Femur (tissue), 1 donor: Measurements from ENCODE around the gene DNM2.
"Not testable (repeated sequence)": the region's sequence is repeated elsewhere in the genome, so short reads cannot be mapped to it uniquely, and the experiment has no call there.

Experiments
- DNase-seq: peaks from one replicate; pipeline ENCODE4 v3.0.0-alpha.2; 2017

Gene DNM2

DNA sequence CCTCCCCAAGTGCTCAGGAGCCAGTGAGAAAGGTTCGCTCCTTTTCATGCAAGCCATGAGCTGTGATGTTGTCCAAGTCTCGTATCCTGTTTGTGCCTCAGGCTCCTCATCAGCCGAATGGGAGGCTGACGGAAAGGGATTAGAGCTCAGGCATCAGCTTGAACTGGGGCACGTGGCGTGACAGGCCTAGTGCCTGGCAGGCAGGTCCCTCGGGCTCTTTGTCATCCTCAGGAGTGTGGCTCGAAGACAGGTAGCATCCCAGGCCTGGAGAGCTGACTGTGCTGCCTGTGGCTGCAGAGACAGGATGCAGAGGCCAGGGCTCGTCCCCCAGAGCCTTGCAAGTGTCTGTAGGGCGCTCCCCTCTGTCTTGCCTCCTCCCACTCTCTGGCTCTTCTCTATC is 38.5 kb downstream of the DNM2 start:
- no peak for DNase-seq

- no peak for DNase-seq
Measured at GRCh38 chr19:10756791-10757190, 38.9 kb downstream of the DNM2 start.

DNA sequence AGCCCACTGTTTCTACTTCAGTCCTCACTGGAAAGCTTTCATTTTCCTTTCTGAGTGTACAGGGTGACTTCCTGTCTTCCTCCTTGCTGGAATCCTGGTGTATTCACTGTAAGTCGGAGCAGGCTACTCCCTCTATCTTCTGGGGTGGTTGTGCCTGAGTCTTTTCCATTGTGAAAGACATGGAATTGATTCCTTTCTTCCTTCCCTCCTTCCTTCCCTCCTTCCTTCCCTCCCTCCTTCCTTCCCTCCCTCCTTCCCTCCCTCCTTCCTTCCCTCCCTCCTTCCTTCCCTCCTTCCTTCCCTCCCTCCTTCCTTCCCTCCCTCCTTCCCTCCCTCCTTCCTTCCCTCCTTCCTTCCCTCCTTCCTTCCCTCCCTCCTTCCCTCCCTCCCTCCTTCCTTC is 40.2 kb downstream of the DNM2 start:
- not testable (repeated sequence) for DNase-seq

DNA sequence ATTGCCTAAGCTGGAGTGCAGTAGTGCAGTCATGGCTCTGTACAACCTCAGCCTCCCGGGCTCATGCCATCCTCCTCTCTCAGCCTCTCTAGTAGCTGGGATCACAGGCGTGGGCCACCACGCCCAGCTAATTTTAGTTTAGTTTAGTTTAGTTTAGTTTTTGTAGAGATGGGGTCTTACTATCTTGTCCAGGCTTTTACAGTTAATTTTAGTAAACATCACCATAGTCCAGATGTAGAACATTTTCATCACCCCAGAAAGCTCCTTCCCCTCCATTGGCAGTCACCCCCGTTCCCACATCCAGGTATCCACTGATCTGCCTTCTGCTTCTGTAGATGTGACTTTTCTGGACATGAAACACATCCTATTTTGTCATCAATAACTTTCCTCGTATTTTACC is 41.1 kb downstream of the DNM2 start:
- no peak for DNase-seq

GRCh38 chr19:10760273-10760944 is 42.5 kb downstream of the DNM2 start:
- DNase-seq = no peak

GRCh38 chr19:10761443-10762250 is 43.8 kb downstream of the DNM2 start:
- no peak for DNase-seq

DNA sequence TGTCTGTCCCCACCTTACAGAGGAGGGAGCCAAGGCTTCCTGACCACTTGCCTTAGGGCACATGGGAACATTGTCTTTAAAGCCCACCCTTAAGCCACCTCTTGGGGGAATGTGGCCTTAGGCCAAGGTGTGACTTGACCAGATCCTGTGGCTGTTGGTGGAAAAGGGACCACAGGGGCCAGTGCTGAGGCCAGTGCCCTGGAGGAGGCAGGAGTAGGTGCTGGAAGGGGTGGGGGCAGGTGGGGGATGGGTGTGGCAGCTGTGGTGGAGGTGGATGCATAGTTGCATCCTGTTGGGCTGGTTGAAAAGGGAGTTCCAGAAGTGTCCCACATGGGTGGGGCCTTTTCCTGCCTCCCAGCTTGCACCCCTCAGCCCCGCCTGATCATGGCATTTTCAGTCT is 44.8 kb downstream of the DNM2 start:
- no peak for DNase-seq

- no peak for DNase-seq
Measured at GRCh38 chr19:10763411-10763810, 45.5 kb downstream of the DNM2 start.

DNA sequence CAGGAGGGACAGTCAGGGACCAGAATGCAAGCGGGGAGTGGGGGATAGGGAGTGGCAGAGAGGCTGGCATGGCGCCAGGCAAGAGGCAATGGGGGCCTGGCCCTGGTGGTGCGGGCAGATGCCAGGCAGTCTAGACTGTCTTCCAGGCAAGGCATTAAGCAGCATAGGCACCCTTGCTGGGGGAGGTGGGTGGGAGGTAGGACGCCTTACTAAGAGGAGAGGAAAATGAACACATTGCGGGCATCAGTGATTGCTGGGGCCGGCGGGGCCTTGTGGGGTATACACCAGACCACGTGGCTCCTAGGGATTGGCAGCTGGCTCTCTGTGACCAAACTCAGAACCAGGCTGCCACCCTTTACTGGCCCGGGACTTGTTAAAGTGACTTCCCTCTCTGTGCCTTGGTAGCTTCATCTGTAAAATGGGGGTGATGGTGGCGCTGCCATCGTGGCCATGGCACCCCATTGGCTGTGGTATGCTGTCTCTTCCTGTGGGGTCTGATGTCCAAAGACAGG is 46.0 kb downstream of the DNM2 start:
- DNase-seq = no peak

DNA sequence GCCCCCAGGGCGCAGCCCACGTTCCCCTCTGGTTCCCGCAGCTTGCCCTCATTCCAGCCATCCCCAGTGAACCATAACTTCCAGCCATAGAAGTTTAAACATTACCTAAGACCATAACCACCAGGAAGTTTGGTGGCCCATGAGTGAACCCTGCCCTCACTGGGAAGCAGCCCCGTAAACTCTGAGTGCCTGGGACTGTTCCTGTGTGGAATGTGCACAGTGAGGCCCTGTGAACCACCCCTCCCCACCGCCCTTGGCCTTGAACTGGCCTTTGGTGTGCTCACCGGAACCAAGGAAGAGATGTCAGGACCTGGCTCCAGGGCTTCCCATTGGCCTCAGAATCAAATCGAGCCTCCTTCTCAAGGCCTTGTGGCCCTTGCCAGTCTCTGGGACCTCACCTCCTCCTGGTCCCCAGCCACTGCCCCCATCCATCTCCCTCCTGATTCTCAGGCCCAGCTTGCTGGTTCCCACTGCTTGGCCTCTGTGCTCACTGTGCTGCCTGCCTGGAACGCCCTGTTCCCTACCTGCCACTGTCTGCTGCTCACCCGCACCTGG is 46.5 kb downstream of the DNM2 start:
- DNase-seq = no peak

DNA sequence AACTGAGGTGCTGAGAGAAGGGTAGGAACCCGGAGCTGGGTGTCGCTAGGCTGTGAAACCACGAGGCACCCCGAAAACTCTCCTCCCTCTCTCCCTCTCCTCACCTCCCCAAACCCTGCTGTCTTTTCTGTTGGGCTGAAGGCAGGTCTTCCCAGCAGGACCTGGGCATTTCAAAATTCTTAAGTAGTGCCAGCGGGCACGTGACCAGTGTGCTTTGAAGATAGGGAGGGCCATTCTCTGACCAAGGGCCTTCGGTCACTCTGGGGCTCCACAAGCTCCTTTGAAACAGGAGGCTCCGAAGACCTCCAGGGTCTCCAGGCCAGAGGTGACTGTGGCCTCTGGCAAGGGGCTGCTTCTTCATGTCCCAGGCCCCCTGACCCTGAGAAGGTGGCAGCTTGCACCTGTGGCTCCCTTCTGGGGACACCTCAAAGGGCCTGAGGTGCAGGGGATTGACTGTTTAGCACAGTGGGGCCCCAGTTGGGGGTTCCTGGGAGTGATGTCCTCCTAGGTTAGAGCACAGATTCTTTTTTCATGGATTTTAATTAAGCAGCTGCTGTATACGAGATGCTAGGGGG is 48.3 kb downstream of the DNM2 start:
- no peak for DNase-seq

DNA sequence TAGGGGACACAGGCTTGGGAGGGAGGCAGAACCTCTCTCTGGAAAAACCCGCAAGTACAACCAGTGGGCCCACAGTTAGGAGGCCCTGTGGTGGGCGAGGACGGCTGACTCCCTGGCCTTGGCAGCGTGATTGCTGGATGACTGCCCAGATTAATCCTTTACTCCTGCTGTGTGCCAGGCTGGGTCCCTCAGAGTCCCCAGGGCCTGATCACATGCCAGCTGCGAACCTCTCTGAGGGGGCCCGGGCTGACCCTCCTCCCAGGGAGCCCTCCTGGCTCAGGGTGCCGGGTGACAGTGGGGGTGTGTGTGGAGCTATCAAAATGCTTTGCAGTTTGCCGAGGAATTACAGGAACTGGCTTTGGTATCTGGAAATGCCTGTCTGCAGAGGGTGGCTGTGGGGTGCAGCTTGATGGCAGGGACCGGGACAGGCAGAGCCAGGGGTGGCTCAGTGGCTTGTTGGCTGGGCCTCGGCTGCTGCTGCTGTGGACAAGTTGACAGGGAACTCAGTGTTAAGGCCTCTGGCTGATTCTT is 48.9 kb downstream of the DNM2 start:
- peak; percentile 63 for DNase-seq

GRCh38 chr19:10767726-10768125 is 49.8 kb downstream of the DNM2 start:
- DNase-seq = no peak

- no peak for DNase-seq
Measured at GRCh38 chr19:10768369-10768768, 50.5 kb downstream of the DNM2 start.

GRCh38 chr19:10768936-10769335 is 51.1 kb downstream of the DNM2 start:
- DNase-seq = no peak

DNA sequence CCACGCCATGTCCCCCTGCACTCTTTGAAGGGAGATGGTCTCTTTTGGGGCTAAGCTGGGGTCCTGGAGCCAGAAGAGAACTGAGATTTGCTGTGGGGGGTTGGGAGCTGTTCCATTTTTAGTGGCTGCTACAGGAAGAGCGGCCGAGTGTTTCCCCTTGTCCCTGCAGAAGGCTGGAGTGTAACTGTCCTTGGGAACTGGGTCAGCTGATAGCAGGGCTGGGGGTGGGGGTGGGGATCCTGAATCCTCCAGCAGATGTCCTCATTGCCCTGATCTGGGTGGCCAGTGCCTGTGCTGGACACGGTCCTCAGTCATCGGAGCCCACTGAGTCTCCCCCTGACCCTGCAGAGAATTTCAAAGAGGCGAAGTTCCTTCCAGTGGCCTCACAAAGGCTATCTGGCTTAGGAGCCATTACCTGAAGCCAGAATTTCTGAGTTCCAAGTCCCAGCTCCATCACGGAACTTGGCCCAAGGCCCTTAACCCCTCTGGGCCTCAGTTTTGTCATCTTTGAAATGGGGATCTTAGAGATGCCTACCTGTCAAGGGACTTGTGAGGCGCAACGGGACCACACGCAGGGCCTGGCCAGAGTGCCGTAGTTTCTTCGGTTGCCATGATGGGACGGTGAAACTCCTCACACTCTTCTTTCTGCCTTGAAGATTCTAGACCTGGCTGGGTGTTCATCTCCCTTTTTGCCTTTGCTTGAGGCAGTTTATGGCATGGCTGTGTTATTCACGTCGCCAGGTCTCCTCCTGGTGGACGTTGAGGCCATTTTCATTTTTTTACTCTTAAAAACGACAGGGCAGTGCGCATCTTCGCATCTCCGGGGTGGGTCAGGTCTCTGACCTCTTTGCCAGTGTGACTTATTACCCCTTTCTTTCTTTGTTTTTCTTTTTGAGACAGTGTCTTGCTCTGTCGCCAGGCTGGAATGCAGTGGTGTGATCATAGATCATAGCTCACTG is 51.9 kb downstream of the DNM2 start:
- peak; percentile 71 for DNase-seq

- DNase-seq = no peak
Measured at GRCh38 chr19:10773969-10774368, 56.1 kb downstream of the DNM2 start.

DNA sequence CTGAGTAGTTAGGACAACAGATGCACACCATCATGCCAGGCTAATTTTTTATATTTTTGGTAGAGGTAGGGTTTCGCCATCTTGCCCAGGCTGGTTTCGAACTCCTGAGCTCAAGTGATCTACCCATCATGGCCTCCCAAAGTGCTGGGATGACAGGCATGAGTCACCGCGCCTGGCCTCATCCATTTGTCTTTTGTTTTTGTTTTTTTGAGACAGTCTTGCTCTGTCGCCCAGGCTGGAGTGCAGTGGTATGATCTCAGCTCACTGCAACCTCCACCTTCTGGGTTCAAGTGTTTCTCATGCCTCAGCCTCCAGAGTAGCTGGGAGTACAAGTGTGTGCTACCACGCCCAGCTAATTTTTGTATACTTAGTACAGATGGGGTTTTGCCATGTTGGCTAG is 57.0 kb downstream of the DNM2 start:
- DNase-seq = no peak

- DNase-seq = no peak
Measured at GRCh38 chr19:10776900-10777650, 59.2 kb downstream of the DNM2 start.

DNA sequence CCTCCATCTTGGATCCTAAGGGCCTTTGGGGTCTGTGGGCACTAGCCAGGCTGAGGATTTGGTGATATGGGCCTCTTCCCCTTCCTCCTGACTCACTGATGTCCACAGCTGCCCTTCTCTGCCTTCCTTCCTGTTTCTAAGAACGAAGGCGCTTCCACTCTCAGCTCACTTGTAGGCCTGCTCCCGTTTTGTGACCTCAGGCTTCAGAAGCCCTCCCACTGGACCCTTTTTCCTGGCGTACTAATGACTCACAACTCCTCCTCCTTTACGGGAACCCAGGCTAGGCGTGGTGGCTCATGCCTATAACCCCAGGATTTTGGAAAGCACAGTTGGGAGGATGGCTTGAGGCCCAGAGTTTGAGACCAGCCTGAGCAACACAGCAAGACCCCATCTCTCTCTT is 62.5 kb downstream of the DNM2 start:
- DNase-seq = peak; percentile 49

- no peak for DNase-seq
Measured at GRCh38 chr19:10782795-10783194, 64.9 kb downstream of the DNM2 start.
